HT1080 (cell line): ENCODE results near the gene MOV10L1. TPM values are rescaled to one million over a fixed set of nuclear protein-coding genes. Genes with fewer than 3 reads are reported as not detected.
"Not testable (repeated sequence)": the region's sequence is repeated elsewhere in the genome, so short reads cannot be mapped to it uniquely, and the experiment has no call there.

Source experiments
- DNase-seq: peaks from one replicate; pipeline ENCODE4 v3.0.0-alpha.2; 2015; ENCODE audit warnings: low read depth
- total RNA-seq: library from RNA; depleted of rRNA; stranded (reverse); fragments of >200 nt; shearing (Covaris generic); gene quantifications from 2 replicates; pipeline ENCODE4 v1.2.3, GENCODE V29; 2014

Gene MOV10L1
- total RNA-seq, 1 experiment from 2014 or later, result not detected

- not testable (repeated sequence) for DNase-seq
Measured at GRCh38 chr22:50137277-50137676, 47.5 kb downstream of the MOV10L1 start.

GRCh38 chr22:50138041-50138440, 48.2 kb downstream of the MOV10L1 start:
- DNase-seq, result no peak

DNA sequence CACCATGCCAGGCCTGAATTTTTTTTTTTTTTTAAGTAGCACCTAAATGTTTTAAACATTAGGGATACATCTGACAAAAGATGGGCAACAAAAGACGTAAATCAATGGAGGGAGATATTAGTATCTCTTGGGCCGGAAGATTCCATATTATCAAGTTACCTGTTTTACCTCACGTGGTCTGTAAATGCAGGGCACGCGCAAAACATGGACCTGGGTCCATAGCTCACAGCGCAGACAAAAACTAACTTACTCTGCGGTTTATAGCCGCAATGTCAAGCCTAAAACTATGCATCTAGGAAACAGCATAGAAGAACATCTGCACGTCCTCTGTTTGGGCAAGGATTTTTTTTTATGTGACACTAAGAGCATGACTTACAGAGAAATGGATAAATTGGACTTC, 49.2 kb downstream of the MOV10L1 start:
- no peak for DNase-seq

DNA sequence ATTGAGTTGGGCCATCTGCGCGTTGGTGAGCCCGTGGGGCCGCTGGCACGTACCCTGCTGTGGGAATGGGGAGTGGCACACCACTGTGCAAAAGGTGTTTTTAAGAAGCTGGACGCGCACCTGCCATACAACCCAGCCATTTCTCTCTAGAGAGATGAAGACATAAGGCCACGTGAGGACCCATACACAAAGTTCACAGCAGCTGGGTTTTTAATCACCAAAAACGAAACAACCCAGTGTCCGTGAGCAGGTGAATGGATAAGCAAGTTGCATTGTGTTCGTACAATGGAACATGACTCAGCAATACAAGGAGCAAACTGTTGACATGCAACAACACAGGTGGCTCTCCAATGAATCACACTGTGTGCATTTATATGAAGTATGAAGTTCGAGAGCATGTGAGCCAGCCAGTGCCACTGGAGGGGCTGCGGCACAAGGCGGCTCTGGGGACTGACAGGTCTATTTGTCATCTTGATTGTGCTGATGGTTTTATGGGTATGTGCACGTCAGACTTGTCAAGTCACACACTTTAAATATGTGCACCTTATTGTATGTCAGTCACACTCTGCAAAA, 50.1 kb downstream of the MOV10L1 start:
- no peak for DNase-seq

DNA sequence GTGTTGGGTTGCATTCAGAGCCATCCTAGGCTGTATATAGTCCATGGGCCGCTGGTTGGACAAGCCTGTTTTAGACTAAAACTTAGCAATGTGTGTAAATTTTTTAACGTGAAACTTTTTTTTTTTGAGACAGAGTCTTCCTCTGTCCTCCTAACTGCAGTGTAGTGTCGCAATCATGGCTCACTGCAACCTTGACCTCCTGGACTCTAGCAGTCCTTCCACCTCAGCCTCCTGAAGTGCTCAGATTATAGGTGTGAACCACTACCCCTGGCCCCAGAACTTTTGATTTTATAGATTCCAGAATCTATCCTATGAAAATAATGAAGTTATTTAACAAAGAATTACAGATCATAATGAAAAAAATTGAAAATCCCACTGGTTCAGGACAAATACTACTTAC, 50.8 kb downstream of the MOV10L1 start:
- DNase-seq, result no peak

DNA sequence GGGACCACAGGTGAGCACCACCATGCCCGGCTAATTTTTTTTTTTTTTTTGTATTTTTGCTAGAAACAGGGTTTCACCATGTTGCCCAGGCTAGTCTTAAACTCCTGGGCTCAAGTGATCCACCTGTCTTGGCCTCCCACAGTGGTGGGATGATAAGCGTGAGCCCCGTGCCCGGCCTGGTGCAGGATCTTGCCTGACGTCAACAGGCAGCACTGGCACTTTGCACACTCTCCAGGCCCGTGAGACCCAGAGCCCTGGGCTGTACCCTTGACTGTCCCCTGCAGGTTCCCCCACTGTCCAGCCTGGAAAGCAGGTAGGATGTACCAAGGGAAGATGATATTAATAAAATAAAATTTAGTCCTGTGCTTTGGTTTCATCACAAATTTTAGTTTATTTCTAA, 51.7 kb downstream of the MOV10L1 start:
- no peak for DNase-seq

DNA sequence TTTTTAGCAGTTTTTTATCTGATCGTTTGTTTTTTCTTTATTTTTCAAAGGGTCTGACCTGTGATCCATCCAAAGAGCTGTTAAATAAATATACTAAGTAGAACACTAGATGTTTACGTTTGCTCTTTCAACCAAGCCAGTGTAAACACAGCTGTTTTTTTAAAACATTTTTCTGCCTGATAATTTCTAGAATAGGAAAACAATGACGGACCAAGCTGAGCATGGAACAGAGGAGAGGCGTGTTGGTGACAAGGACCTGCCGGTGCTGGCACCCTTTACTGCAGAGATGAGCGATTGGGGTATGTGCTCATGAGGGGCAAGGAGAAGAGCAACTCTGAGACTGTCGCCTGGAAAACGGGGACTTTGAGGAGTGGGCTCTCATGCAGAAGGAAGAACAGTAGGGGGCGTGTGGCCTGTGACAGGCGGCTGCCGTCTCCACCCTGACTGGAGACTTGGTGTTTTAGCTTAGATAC, 52.1 kb downstream of the MOV10L1 start:
- no peak for DNase-seq

GRCh38 chr22:50143096-50143495, 53.3 kb downstream of the MOV10L1 start:
- no peak for DNase-seq

DNA sequence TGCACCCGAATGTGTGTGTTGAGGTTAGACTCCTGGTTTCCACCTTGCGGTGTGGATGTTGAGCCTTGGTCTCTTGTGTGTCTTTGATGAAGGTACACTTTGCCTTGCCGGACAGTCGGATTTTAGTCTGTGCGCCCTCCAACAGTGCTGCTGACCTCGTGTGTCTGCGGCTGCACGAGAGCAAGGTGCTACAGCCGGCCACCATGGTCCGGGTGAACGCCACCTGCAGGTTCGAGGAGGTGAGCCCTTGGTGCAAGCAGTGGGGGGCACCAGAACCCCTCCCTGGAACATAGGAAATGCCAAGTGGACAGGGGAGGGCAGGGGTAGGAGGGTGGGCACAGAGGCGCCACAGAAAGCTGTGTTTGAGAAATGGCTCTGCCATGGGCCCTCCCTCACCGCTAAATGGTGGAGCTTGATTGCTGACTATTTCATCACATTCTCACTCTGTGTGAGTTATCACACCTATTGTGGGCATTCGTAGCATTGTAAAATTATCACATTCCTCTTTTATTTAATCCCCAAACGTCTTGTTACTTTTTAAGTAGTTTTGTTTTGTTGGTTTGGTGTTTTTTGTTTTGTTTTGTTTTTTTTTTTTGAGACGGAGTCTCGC, 54.3 kb downstream of the MOV10L1 start:
- no peak for DNase-seq

DNA sequence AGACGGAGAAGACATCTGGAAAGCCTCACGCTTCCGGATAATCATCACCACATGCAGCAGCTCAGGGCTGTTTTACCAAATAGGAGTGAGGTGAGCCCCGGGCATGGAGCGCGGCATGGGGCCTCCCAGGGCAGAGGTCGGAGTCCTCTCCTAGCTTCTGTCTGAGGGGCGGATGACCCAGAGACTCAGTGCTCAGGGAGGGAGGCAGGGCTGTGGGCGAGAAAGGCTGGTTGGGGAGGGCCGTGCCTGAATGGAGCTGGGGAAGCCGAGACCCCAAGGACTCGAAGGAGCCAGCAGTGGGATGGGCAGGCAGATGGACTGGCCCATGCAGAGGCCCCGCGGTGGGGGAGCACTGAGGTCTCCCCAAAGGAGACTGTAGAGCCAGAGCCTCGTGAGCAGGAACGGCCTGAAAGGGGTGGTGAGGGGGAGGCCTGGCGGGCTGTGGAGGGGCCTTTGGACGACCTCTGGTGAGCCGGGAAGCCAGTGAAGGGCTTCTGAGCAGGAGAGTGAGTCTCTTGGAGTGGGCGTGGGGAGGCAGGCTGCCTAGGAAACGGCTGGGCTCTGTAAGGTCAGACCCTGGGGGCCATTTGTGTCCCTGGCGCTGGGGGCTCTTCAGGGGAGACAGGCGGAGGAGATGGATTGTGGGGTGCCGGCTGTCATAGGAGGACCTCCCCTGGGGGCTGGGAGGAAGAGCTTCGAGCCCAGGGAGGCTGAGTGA, 56.1 kb downstream of the MOV10L1 start:
- DNase-seq, result no peak

DNA sequence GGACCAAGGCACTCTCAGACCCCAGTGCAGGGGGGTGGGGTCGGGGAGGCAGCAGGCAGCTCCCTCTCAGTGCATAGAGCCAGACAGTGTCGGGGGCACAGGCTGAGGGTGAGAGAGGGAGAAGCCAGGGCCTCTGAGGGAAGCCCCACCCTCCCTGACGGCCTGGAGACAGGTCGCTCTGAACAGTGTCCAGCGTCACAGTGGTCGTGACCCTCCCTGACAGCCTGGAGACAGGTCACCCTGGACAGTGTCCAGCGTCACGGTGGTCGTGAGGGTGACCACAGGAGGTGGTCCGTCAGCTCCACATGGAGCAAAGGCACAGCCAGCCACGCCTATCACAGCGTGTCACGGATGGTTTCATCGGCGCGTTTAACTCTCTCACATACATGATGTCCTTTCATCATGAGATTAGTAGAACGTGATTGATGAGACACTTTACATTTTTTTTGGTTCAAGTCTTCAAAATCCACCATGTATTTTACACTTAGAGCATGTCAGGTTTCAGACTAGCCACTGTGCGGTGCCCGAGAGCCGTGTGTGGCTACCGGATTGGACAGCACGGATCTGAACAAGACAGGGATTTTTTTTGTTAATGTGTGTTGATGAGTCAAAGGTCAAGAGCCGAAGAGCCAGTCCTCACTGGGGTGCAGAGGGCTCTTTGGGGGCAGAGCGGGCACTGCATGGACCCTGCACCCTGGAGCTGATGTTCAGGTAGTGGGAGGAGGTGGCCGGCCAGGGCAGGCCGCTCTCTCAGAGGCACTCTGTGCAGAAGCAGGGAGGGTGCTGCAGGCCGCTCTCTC, 56.8 kb downstream of the MOV10L1 start:
- DNase-seq, result peak; percentile 52

- not testable (repeated sequence) for DNase-seq
Measured at GRCh38 chr22:50147258-50148165, 57.7 kb downstream of the MOV10L1 start.

- no peak for DNase-seq
Measured at GRCh38 chr22:50148166-50148500, 58.3 kb downstream of the MOV10L1 start.

DNA sequence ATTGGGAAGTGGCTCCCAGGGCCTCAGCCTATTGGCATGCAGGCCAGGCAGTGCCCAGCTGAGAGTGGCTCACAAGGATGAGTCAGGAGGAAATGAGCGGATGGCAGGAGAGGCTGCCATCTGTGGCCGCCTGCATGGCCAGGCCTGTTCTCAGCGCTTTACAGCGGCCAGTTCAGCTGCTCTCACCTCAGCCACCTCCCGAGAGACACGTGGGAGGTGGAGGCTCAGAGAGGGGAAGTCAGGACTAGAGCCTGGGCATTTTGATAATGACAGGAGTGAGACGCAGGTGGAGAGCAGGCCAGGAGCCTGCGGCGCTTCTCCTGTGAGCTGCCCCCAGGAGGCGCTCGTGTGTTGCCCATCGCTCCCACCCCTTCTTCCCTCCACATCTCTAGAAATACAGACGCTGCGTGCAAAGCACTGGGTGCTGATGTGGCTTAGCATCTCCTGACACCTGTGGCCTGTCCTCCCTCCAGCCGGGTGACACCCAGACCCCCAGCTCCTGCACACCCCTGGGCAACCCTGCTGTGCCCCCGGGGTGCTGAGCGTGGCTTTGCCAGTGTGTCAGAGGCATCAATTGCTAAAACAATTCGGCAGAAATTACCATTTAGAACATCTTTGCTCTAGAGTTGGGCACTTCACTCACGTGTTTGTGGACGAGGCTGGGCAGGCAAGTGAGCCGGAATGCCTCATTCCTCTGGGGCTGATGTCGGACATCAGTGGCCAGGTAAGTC, 59.4 kb downstream of the MOV10L1 start:
- peak; percentile 90 for DNase-seq

DNA sequence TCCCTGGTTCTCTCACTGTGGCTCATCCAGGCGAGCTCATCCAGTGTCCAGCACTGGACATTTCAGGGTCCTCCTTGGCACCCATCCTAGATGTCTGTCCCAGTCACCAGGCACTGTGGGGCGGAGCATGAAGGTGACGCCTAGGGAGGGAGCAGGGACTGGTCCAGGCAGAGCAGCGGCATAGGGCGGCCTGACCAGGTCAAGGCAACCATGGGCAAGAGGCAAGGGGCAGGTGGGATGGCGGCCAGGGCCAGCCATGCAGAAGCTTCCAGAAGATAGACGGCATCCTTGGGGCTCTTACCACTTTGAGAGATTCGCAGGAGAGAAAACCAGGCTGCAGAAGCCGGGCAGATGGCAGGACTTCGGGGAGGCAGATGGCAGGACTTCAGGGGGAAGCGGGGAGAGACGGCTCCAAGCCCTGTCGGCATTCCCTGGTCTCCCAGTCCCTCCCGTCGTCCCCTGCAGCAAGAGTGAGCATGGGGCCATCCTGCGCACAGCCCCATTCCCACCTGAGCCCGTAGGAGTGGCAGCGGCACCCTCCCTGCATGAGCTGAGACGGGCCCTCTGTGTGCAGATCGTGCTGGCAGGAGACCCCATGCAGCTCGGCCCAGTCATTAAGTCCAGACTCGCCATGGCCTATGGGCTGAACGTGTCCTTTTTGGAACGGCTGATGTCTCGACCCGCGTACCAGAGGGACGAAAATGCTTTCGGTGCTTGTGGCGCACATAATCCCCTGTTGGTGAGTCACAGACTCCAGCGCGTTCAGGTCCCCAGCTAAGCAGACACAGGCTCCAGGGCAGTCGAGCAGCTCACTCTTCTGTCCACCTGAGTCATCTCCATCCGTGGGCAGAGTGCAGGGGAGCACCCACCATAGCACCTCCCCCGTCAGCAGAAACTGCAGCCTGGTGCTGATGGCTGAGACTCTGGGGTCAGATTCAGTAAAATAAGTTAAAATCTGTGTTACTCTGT, 60.6 kb downstream of the MOV10L1 start:
- no peak for DNase-seq

- DNase-seq, result no peak
Measured at GRCh38 chr22:50151571-50152537, 62.0 kb downstream of the MOV10L1 start.

DNA sequence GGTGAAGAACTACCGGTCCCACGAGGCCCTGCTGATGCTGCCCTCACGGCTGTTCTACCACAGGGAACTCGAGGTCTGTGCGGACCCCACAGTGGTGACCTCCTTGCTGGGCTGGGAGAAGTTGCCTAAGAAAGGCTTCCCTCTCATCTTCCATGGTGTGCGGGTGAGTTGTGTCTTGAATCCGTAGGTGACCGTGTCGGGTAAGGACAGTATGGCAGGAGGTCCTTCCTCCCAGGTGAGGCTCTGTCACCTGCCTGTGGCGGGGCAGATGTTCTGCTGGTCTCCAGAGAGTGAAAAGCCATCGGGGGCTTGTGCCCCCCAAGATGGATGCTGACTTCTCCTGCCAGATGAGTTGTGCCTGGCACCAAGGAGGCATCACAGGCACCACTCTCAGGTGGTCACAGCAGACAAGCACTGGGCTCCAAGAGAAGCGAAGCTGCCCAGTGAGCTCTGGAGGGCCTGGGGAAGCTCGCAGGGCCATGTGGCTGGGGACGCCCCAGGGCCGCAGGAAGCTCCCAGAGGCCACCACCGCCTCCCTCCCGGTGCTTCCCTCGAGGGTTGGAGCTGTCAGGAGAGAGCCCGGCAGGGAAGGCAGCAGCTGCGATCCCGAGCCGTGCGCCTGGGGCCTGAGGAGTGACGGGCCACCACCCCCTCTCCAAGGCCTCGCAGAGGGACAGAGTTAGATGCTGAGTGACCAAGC, 63.4 kb downstream of the MOV10L1 start:
- no peak for DNase-seq
